Measurements from ENCODE around the gene GNAZ. TPM values are rescaled to one million over a fixed set of nuclear protein-coding genes. Genes with fewer than 3 reads are reported as not detected.

The GNAZ gene
- total RNA-seq, 2 donors from 2014 or later, result 0.56 to 0.89 TPM

GRCh38 chr22:23079240-23079768, 9.0 kb downstream of the GNAZ start:
- no peak overlapping the region for H3K27ac Mint-ChIP-seq
- ATAC-seq (replicated peaks in 1 of 2), result no peak
- DNase-seq, result no peak
- H3K4me3 Mint-ChIP-seq, result no peak overlapping the region
- no peaks in the 10 kb centered on the region for H3K4me1 Mint-ChIP-seq (ENCODE audit: low read depth)
- no peaks in the 10 kb centered on the region for H3K36me3 Mint-ChIP-seq (ENCODE audit: insufficient read depth in 2 of 2)
- no peaks in the 10 kb centered on the region for H3K27me3 Mint-ChIP-seq (ENCODE audit: low read depth)
- H3K9me3 Mint-ChIP-seq, result no peaks in the 10 kb centered on the region

- H3K36me3 Mint-ChIP-seq (ENCODE audit: insufficient read depth in 2 of 2), result no peaks in the 10 kb centered on the region
- ATAC-seq (replicated peaks in 1 of 2), result no peak
- no peak for DNase-seq
- H3K4me3 Mint-ChIP-seq, result no peak overlapping the region
- no peaks in the 10 kb centered on the region for H3K4me1 Mint-ChIP-seq (ENCODE audit: low read depth)
- no peak overlapping the region for H3K27ac Mint-ChIP-seq
- no peaks in the 10 kb centered on the region for H3K9me3 Mint-ChIP-seq
- H3K27me3 Mint-ChIP-seq (ENCODE audit: low read depth), result no peaks in the 10 kb centered on the region
Measured at GRCh38 chr22:23079814-23080521, 9.6 kb downstream of the GNAZ start.

- H3K4me1 Mint-ChIP-seq (ENCODE audit: low read depth), result no peaks in the 10 kb centered on the region
- no peak overlapping the region for H3K27ac Mint-ChIP-seq
- H3K4me3 Mint-ChIP-seq, result no peak overlapping the region
- H3K9me3 Mint-ChIP-seq, result no peaks in the 10 kb centered on the region
- DNase-seq, result no peak
- H3K27me3 Mint-ChIP-seq (ENCODE audit: low read depth), result no peaks in the 10 kb centered on the region
- H3K36me3 Mint-ChIP-seq (ENCODE audit: insufficient read depth in 2 of 2), result no peaks in the 10 kb centered on the region
- ATAC-seq (replicated peaks in 1 of 2), result peak; percentile 15 to 51
Measured at GRCh38 chr22:23080613-23081290, 10.4 kb downstream of the GNAZ start.

- Mint-ChIP-seq H3K9me3 (no peaks in the 10 kb centered on the region), H3K27ac (no peak overlapping the region), H3K27me3 (ENCODE audit: low read depth) (no peaks in the 10 kb centered on the region), H3K4me3 (no peak overlapping the region), H3K36me3 (ENCODE audit: insufficient read depth in 2 of 2) (no peaks in the 10 kb centered on the region), H3K4me1 (ENCODE audit: low read depth) (no peaks in the 10 kb centered on the region)
- ATAC-seq (replicated peaks in 1 of 2) (no peak), DNase-seq (no peak)
Measured at GRCh38 chr22:23082534-23083314, 12.4 kb downstream of the GNAZ start.

- ATAC-seq (replicated peaks in 1 of 2) (no peak), DNase-seq (no peak)
- Mint-ChIP-seq H3K27ac (no peak overlapping the region), H3K4me3 (no peak overlapping the region), H3K27me3 (ENCODE audit: low read depth) (no peaks in the 10 kb centered on the region), H3K36me3 (ENCODE audit: insufficient read depth in 2 of 2) (no peaks in the 10 kb centered on the region), H3K4me1 (ENCODE audit: low read depth) (no peaks in the 10 kb centered on the region), H3K9me3 (no peaks in the 10 kb centered on the region)
Measured at GRCh38 chr22:23083315-23084021, 13.1 kb downstream of the GNAZ start.

- no peak overlapping the region for H3K27ac Mint-ChIP-seq
- DNase-seq, result no peak
- H3K36me3 Mint-ChIP-seq (ENCODE audit: insufficient read depth in 2 of 2), result no peaks in the 10 kb centered on the region
- H3K9me3 Mint-ChIP-seq, result no peaks in the 10 kb centered on the region
- H3K27me3 Mint-ChIP-seq (ENCODE audit: low read depth), result no peaks in the 10 kb centered on the region
- no peaks in the 10 kb centered on the region for H3K4me1 Mint-ChIP-seq (ENCODE audit: low read depth)
- ATAC-seq (replicated peaks in 1 of 2), result no peak
- no peak overlapping the region for H3K4me3 Mint-ChIP-seq
Measured at GRCh38 chr22:23084453-23085350, 14.4 kb downstream of the GNAZ start.

- no peaks in the 10 kb centered on the region for H3K36me3 Mint-ChIP-seq (ENCODE audit: insufficient read depth in 2 of 2)
- H3K9me3 Mint-ChIP-seq, result no peaks in the 10 kb centered on the region
- ATAC-seq (replicated peaks in 1 of 2), result no peak
- H3K27me3 Mint-ChIP-seq (ENCODE audit: low read depth), result no peaks in the 10 kb centered on the region
- H3K27ac Mint-ChIP-seq, result no peak overlapping the region
- no peaks in the 10 kb centered on the region for H3K4me1 Mint-ChIP-seq (ENCODE audit: low read depth)
- no peak for DNase-seq
- H3K4me3 Mint-ChIP-seq, result no peak overlapping the region
Measured at GRCh38 chr22:23085351-23085671, 15.0 kb downstream of the GNAZ start.

GRCh38 chr22:23085785-23086184, 15.5 kb downstream of the GNAZ start:
- Mint-ChIP-seq H3K27me3 (ENCODE audit: low read depth) (no peaks in the 10 kb centered on the region), H3K27ac (no peak overlapping the region), H3K9me3 (no peaks in the 10 kb centered on the region), H3K36me3 (ENCODE audit: insufficient read depth in 2 of 2) (no peaks in the 10 kb centered on the region), H3K4me3 (no peak overlapping the region), H3K4me1 (ENCODE audit: low read depth) (no peaks in the 10 kb centered on the region)
- no peak for DNase-seq
- ATAC-seq (replicated peaks in 1 of 2), result no peak

- ATAC-seq (replicated peaks in 1 of 2), result no peak
- Mint-ChIP-seq H3K27me3 (ENCODE audit: low read depth) (no peaks in the 10 kb centered on the region), H3K4me1 (ENCODE audit: low read depth) (no peaks in the 10 kb centered on the region)
Measured at GRCh38 chr22:23086263-23086662, 15.9 kb downstream of the GNAZ start.

GRCh38 chr22:23086787-23087186, 16.5 kb downstream of the GNAZ start:
- no peaks in the 10 kb centered on the region for H3K4me1 Mint-ChIP-seq (ENCODE audit: low read depth)
- no peak for ATAC-seq (replicated peaks in 1 of 2)
- H3K27ac Mint-ChIP-seq, result no peak overlapping the region
- H3K36me3 Mint-ChIP-seq (ENCODE audit: insufficient read depth in 2 of 2), result no peaks in the 10 kb centered on the region
- no peaks in the 10 kb centered on the region for H3K27me3 Mint-ChIP-seq (ENCODE audit: low read depth)
- H3K4me3 Mint-ChIP-seq, result no peak overlapping the region
- no peak for DNase-seq
- no peaks in the 10 kb centered on the region for H3K9me3 Mint-ChIP-seq

More at GRCh38 chr22:23086263-23086662, 15.9 kb downstream of the GNAZ start:
- Mint-ChIP-seq H3K27ac (no peak overlapping the region), H3K36me3 (ENCODE audit: insufficient read depth in 2 of 2) (no peaks in the 10 kb centered on the region), H3K9me3 (no peaks in the 10 kb centered on the region), H3K4me3 (no peak overlapping the region)
- DNase-seq, result no peak

- DNase-seq (peak in 1 of 2 donors; percentile 12), ATAC-seq (replicated peaks in 1 of 2) (peak; percentile 15)
- no peaks in the 10 kb centered on the region for H3K27me3 Mint-ChIP-seq (ENCODE audit: low read depth)
- no peak overlapping the region for H3K27ac Mint-ChIP-seq
- no peaks in the 10 kb centered on the region for H3K9me3 Mint-ChIP-seq
- no peaks in the 10 kb centered on the region for H3K36me3 Mint-ChIP-seq (ENCODE audit: insufficient read depth in 2 of 2)
- H3K4me1 Mint-ChIP-seq (ENCODE audit: low read depth), result no peaks in the 10 kb centered on the region
- no peak overlapping the region for H3K4me3 Mint-ChIP-seq
Measured at GRCh38 chr22:23088199-23088604, 17.9 kb downstream of the GNAZ start.

- no peaks in the 10 kb centered on the region for H3K9me3 Mint-ChIP-seq
- no peaks in the 10 kb centered on the region for H3K36me3 Mint-ChIP-seq (ENCODE audit: insufficient read depth in 2 of 2)
- H3K4me3 Mint-ChIP-seq, result no peak overlapping the region
- DNase-seq (no peak), ATAC-seq (replicated peaks in 1 of 2) (no peak)
- H3K27ac Mint-ChIP-seq, result no peak overlapping the region
- H3K4me1 Mint-ChIP-seq (ENCODE audit: low read depth), result no peaks in the 10 kb centered on the region
- no peaks in the 10 kb centered on the region for H3K27me3 Mint-ChIP-seq (ENCODE audit: low read depth)
Measured at GRCh38 chr22:23089010-23089409, 18.7 kb downstream of the GNAZ start.
